NCI-H2196 (cell line): ENCODE data around the gene FRG1.
"Not testable (repeated sequence)": the region's sequence is repeated elsewhere in the genome, so short reads cannot be mapped to it uniquely, and the experiment has no call there.

Experiments
- DNase-seq: peaks from one replicate; lab custom pipeline; 2025; ENCODE audit not compliant: unreplicated experiment; lab: John Stamatoyannopoulos, UW

The FRG1 gene

DNA sequence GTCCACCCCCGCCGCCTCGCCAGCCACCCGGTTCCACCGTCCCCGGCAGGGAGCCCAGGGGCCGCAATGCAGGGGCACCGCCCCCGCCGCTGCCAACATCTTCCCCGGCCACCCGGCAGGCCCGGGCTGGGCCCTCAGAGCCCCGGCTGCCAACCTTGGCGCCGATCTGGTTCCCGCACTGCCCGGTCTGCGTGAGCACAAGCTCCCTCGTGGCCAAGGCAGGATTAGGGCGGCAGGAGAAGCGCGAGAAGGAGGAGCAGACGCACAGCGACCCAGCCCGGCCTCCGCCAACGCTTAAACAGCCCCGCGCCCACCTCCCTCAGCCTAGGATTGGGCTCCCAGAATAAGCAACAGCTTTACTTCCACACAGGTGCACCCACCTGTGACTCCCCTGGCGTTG lies 44.0 kb downstream of the FRG1 start:
- not testable (repeated sequence) for DNase-seq

DNA sequence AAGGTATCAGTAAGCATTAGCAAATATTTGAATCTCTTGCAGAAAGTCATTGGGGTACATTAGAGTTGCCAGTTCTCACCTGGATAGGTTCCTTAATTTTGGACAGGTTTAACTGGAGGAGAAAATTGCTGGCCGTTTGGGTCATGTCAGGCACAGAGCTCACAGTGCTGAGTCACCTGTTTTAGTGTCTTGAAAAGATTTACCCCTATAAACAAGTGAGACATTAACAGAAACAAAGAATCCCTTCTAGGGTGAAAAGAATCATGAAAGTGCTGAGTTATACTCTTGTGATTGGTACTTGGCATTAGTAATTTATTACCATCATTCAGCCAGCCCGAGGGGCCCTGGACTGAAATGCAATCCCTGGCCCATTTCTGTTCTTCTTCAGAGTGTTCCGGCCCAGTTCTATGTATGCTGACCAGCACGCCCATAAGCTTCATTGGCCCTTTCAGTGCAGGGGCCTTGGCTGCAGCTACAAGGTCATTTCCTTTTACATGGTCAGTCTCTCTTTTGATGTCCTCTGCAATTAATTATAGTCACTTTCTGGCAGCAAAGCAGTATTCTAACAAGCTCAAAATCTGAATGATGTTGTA lies 45.1 kb downstream of the FRG1 start:
- not testable (repeated sequence) for DNase-seq

DNA sequence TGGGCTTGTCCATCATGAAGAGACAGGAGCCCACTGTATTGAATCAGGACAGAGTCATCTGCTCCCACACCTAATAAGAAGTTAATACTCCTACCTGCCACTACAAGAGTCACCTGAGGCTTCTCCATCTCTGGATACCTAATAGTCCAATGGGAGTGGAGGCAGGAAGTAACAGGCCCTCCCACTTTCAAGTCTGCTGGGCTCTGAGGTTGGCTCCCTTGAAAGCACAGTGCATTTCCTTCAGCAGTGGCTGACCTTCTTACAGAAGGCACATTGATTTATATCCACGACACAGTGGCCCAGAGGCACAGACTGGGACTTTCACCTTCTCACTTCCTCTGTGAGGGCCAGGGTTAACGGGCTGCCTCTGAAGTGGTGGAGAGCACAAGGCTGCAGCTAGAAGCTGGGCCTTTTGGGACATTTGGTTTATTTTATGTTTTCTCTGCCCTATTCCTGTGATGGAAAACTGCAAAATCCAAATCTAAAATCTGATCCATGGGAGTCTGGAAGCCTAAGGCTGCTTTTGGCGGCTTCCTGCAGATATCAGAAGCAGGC lies 48.3 kb downstream of the FRG1 start:
- no peak for DNase-seq

DNA sequence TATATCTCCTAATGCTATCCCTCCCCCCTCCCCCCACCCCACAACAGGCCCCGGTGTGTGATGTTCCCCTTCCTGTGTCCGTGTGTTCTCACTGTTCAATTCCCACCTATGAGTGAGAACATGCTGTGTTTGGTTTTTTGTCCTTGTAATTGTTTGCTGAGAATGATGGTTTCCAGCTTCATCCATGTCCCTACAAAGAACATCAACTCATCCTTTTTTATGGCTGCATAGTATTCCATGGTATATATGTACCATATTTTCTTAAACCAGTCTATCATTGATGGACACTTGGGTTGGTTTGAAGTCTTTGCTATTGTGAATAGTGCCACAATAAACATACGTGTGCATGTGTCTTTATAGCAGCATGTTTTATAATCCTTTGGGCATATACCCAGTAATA lies 49.3 kb downstream of the FRG1 start:
- not testable (repeated sequence) for DNase-seq
